HG03378 (cell line): ENCODE measurements around the gene MS4A15.
"Not testable (repeated sequence)": the region's sequence is repeated elsewhere in the genome, so short reads cannot be mapped to it uniquely, and the experiment has no call there.

Experiments
- ATAC-seq: cut with Tn5 transposase; IDR thresholded peaks from one replicate; pipeline ENCODE4 v1.9.1; 2021; ENCODE audit warnings: mild to moderate bottlenecking, moderate library complexity; ENCODE audit not compliant: unreplicated experiment

Gene MS4A15

DNA sequence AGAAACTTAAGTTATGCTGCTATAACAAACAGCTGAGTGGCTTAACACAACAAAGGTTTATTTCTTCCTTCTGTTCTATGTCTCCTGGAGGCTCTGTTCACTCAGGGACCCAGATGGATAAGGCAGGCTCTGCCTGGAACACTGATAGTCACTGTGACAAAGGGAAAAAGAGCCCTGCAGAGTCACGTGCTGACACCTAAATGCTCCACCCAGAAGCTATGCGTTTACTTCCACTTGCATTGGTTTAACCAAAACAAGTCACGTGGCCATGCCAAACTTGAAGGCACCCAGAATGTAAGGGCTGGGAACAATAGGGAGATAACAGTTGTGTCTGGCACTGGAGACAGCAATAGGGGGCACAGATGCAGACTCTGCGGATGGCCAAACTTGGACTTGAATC lies 3.4 kb upstream of the MS4A15 start:
- no peak for ATAC-seq

DNA sequence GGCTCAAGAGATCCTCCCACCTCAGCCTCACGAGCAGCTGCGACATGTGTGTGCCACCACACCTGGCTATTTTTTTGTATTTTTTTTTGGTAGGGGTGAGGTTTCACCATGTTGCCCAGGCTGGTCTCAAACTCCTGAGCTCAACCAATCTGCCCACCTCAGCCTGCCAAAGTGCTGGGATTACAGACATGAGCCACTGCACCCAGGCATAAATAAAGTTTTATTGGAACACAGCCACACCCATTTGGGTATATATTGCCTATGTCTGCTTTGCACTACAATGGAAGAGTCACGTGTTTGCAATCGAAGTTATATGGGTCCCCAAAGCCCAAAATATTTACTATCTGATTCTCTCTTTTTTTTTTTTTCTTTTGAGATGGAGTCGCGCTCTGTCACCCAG lies 1.8 kb upstream of the MS4A15 start:
- no peak for ATAC-seq

DNA sequence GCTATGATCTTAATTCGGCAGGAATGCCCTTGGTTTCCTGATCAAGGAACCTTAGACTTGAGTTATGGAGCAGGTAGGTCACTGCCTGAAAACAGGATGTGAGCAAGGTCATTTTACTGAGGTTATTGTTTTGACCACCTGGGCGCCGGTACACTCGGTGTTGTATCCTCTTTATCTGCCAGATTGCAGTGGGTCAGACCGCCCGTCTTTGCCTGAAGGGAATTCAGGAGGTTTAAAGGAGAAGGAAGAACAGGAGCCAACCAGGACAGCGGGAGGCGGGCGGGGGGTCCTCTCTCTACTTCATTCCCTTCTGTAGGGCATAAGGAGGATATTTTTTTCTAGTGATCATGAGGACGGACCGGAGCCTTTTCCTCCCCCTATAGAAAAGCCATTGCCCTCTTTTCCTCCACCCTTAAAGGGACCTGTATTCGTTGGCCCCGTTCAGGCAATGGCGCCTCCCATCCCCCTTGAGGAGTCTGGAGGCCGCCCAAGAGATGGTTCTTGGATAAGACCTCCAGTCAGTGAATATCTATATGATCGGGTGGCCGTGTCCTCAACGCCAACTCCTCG lies 649 bp downstream of the MS4A15 start:
- ATAC-seq: no peak

GRCh38 chr11:60758671-60759070 lies 2.0 kb downstream of the MS4A15 start:
- ATAC-seq: not testable (repeated sequence)

- ATAC-seq: not testable (repeated sequence)
Measured at GRCh38 chr11:60759438-60760225, 3.0 kb downstream of the MS4A15 start.

- ATAC-seq: no peak
Measured at GRCh38 chr11:60761436-60762190, 4.9 kb downstream of the MS4A15 start.

GRCh38 chr11:60762851-60763691 lies 6.4 kb downstream of the MS4A15 start:
- ATAC-seq: peak; percentile 69

GRCh38 chr11:60763692-60764369 lies 7.2 kb downstream of the MS4A15 start:
- no peak for ATAC-seq

DNA sequence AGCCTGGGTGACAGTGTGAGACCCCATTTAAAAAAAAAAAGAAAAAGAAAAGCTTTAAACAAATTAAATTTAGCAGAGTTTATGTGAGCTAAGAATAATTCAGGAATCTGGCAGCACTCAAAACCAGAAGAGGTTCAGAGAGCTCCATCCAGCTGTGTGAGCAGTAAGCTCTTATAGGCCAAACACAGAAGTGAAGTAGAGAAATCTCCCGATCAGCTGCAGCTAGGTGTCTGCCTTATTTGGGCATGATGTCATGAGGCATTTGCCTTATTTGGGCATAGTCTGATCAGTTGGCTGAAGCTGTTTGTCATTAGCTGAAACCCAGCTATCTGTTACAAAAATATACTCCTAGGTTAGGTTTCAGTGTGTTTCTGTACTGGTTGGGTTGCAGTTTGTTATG lies 8.2 kb downstream of the MS4A15 start:
- ATAC-seq: peak; percentile 45

DNA sequence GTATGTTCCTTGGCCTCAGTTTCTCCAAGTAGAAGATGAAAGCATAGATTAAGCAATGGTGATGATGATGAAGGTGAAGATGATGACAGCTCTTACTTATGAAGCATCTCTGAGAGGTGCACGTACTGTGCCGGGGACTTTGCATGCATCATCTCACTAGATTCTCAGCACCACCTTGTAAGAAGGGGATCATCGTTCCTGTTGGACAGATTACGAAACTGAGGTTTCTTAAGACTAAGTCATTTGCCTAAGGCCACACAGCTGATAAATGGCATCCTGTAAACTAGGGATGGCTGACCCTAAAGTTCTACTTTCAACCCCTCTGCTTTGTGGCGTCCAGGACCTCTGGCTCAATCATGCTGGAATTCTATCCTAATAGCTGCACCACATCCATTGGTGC lies 8.7 kb downstream of the MS4A15 start:
- ATAC-seq: peak; percentile 2

DNA sequence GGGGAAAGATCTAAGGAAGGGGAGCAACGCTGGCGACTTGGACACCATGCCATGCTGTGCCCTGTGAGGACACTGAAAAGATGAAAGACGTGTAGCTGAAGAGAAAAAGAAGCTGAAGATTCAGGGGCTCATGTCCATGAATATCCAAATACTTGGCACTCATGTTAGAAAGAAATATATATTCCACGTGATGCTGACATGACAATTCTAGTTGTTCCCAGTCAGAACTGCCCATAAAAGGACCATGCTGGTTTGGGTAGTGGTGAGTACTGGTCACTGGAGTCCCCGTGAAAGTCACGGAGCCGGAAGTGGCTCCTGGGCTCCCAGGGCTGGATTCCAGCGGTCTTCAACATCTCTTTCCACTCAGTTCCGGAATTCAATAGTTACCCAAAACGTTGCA lies 9.9 kb downstream of the MS4A15 start:
- ATAC-seq: no peak

DNA sequence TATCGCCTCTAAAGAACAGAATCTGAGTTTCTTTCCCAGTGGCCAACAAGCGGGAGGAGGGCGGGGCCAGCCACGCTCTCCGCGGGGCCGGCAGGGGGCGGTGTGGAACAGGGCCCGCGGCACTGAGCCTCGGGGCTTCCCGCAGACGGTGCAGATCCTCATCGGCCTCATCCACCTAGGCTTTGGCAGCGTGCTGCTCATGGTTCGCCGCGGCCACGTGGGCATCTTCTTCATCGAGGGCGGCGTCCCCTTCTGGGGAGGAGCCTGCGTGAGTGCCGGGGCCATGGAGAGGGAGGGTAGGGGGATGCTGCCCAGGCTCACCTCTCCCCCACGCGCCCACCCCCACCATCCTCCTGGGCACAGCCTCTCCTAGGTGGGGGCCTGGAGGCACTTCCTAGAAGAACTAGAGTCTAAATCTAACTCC lies 10.7 kb downstream of the MS4A15 start:
- no peak for ATAC-seq

- ATAC-seq: no peak
Measured at GRCh38 chr11:60768202-60768601, 11.5 kb downstream of the MS4A15 start.

DNA sequence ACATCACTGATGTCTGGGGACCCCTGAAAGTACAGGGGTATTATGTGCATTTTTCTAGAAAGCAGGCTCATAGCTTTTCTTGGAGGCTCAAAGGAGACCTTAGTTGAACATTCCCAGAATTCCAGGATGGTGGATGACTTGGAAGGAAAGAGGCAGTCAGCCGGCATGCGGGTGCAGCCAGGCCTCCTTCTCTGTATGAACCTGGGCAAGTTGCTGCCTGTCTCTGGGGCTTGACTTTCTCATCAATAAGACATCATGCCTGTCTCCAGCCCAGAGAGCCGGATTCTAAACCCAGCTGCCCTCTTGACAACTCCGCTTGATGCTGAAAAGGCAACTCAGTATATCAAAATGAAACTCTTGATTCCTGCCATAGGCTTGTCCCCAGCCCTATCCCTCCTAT lies 12.6 kb downstream of the MS4A15 start:
- ATAC-seq: no peak

- ATAC-seq: no peak
Measured at GRCh38 chr11:60769811-60770210, 13.1 kb downstream of the MS4A15 start.

DNA sequence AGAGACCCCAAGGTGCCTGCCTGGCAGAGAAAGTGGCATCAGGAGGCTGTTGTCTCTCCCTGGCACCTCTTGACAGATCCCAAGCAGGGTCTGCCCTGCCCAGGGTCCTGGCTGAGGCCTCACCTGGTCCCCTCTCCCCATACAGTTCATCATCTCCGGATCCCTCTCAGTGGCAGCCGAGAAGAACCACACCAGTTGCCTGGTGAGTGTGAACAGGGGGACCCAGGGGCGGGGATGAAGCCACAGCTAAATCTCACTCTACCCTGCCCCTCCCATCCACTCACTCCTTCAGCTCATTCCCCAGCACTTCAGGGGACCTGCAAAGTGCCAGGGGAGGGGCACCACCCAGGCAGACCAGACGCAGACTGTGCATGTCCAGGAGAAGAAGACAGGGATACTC lies 14.5 kb downstream of the MS4A15 start:
- ATAC-seq: no peak

DNA sequence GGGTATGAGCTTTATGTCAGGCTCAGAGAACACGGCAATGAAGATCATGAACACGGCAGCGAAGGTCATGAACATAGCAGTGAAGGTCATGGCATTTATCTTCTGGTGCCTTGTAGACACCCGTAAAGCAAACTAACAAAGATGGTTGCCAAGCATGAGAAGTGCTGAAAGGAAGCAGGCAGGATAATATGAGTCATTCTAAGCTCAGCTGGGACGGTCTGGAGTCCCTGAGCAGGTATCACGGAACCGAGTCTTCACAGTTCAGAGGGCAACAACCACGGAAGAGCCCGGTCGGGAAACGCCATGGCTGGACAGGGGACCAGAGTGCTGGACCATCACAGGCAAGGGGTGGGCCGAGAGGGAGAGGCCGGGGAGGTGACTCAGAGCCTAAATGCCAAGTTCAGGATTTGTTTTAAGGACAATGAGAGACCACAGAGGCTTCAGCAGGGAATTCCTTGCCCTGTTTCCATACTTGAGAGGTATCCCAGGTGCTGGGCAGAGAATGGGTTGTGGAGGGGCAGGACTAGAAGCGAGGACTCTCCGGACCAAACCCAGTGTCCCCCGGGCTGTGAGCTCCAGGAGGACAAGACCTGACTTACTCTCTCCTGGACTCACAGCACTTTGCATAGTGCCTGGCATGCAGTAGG lies 15.3 kb downstream of the MS4A15 start:
- ATAC-seq: no peak

DNA sequence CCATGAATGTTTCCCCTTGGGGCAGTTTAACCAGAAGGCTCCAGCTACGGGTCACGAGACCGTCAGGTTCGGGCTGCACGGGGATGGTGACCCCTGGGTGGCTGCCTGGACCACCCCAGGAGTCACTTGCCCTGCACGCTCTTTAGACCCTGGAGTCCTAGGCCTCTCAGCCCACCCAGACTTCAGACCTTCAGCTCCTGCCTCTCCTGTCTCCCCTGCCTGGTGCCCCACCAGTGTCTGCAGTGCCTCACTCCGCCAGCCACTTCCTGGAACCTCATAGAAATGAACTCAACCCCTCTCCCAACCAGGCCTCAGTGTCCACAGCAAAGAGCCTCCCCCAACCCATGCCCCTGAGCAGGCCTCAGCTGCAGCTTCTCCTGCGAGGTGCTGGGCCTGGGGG lies 16.0 kb downstream of the MS4A15 start:
- no peak for ATAC-seq

DNA sequence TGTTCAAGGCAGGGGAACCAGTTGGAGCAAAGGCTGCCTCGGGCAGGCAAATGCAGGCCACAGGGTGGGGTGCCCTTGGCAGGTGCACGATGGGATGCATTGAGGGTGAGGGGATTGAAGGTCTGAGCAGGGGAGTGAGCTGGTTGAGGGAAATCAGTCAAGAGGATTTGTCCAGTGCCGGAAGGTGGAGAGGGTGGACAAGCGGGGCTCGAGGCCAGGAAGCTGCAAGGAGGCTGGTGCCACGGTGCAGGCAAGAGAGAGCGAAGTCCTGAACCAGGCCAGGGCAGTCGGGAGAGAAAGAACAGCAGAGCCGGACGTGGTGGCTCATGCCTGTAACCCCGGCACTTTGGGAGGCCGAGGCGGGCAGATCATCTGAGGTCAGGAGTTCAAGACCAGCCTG lies 18.1 kb downstream of the MS4A15 start:
- ATAC-seq: no peak

DNA sequence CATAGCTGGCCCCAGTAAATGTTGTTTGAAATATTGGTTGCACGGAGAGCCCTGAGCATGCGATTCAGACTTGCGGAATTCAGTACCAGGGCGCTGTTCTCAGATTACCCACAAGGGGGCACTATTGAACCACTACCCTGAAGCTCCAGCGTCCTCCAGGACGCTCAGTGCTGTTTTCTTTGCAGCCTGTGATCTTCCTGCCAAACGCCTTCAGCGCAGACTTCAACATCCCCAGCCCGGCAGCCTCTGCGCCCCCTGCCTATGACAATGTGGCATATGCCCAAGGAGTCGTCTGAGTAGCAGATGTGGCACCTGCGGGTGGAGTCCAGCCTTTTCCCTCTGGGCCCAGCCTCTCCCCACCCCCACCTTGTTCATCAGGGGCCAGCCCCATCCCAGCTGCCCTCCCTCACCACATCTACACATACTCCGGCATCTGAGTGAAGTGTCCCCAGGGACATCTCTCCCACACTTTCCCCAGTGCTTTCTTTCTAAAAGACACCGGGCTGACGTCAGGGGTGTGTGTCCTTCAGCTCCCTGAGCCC lies 18.8 kb downstream of the MS4A15 start:
- no peak for ATAC-seq
